Measurements from ENCODE around the gene CAMTA1. TPM values are rescaled to one million over a fixed set of nuclear protein-coding genes. Genes with fewer than 3 reads are reported as not detected.

CAMTA1 gene
- total and polyA plus RNA-seq, 4 donors: 18.0 to 93.5 (median 35.8) TPM

GRCh38 chr1:7171574-7171973 is 386.3 kb downstream of the CAMTA1 start (continued):
- TF ChIP-seq REST (IDR thresholded peaks at IDR 0.05) (no peak), JUND (IDR thresholded peaks at IDR 0.05) (no peak)

GRCh38 chr1:7172804-7173203 is 387.6 kb downstream of the CAMTA1 start:
- Histone ChIP-seq H3K27ac (ENCODE audit: low read depth in 1 of 2, low read length in 2 of 2) (no peak overlapping the region), H3K4me3 (ENCODE audit: low read depth in 1 of 3, low read length in 3 of 3) (no peak overlapping the region), H3K9me3 (ENCODE audit: control insufficient read depth in 4 of 4, low read length in 3 of 4) (no peaks in the 10 kb centered on the region), H3K36me3 (ENCODE audit: control insufficient read depth in 4 of 4, insufficient read depth in 3 of 4, low read depth in 1 of 4, low read length in 3 of 4) (no peaks in the 10 kb centered on the region), H3K4me1 (ENCODE audit: control insufficient read depth in 4 of 4, insufficient read depth in 4 of 4, low read length in 3 of 4) (peaks cover 0 to 8% (median 0%) of the 10 kb centered on the region in 4 donors), H3K9ac (ENCODE audit: low read depth in 1 of 2, low read length in 2 of 2) (no peak overlapping the region), H3K27me3 (ENCODE audit: control insufficient read depth in 4 of 4, insufficient read depth in 4 of 4, low read length in 3 of 4) (no peaks in the 10 kb centered on the region)
- WGBS: 80% methylated on average over 14 of the region's 14 CpGs
- no peak for TF ChIP-seq YY1 (IDR thresholded peaks at IDR 0.05)
- DNase-seq (ENCODE audit: low spot score): no peak

GRCh38 chr1:7174561-7174960 is 389.3 kb downstream of the CAMTA1 start:
- no peaks in the 10 kb centered on the region for H3K36me3 ChIP-seq (ENCODE audit: control insufficient read depth in 4 of 4, insufficient read depth in 3 of 4, low read depth in 1 of 4, low read length in 3 of 4)
- WGBS: 87% methylated on average over 12 of the region's 12 CpGs
- H3K9ac ChIP-seq (ENCODE audit: low read depth in 1 of 2, low read length in 2 of 2): no peak overlapping the region
- TF ChIP-seq RAD21 (IDR thresholded peaks at IDR 0.05): no peak
- no peak for TF ChIP-seq GABPA (IDR thresholded peaks at IDR 0.05 in 1 of 2, conservative IDR thresholded peaks at IDR 0.05 in 1 of 2)
- no peak for TF ChIP-seq HNF4A (conservative IDR thresholded peaks at IDR 0.05)
- TF ChIP-seq JUND (IDR thresholded peaks at IDR 0.05): no peak
- TF ChIP-seq CTCF (IDR thresholded peaks at IDR 0.05; ENCODE audit: low read depth, low read length, missing input control): no peak
- no peak overlapping the region for H3K27ac ChIP-seq (ENCODE audit: low read depth in 1 of 2, low read length in 2 of 2)
- DNase-seq (ENCODE audit: low spot score): no peak
- no peaks in the 10 kb centered on the region for H3K9me3 ChIP-seq (ENCODE audit: control insufficient read depth in 4 of 4, low read length in 3 of 4)
- H3K27me3 ChIP-seq (ENCODE audit: control insufficient read depth in 4 of 4, insufficient read depth in 4 of 4, low read length in 3 of 4): no peaks in the 10 kb centered on the region
- no peak overlapping the region for H3K4me3 ChIP-seq (ENCODE audit: low read depth in 1 of 3, low read length in 3 of 3)
- H3K4me1 ChIP-seq (ENCODE audit: control insufficient read depth in 4 of 4, insufficient read depth in 4 of 4, low read length in 3 of 4): peaks cover 0 to 8% (median 0%) of the 10 kb centered on the region in 4 donors

- H3K27ac ChIP-seq (ENCODE audit: low read depth in 1 of 2, low read length in 2 of 2): no peak overlapping the region
- no peaks in the 10 kb centered on the region for H3K27me3 ChIP-seq (ENCODE audit: control insufficient read depth in 4 of 4, insufficient read depth in 4 of 4, low read length in 3 of 4)
- 87% methylated on average over 15 of the region's 15 CpGs for WGBS
- no peak for DNase-seq (ENCODE audit: low spot score)
- no peak overlapping the region for H3K4me3 ChIP-seq (ENCODE audit: low read depth in 1 of 3, low read length in 3 of 3)
- H3K9me3 ChIP-seq (ENCODE audit: control insufficient read depth in 4 of 4, low read length in 3 of 4): no peaks in the 10 kb centered on the region
- H3K9ac ChIP-seq (ENCODE audit: low read depth in 1 of 2, low read length in 2 of 2): no peak overlapping the region
- H3K36me3 ChIP-seq (ENCODE audit: control insufficient read depth in 4 of 4, insufficient read depth in 3 of 4, low read depth in 1 of 4, low read length in 3 of 4): no peaks in the 10 kb centered on the region
- peaks cover 0 to 8% (median 0%) of the 10 kb centered on the region in 4 donors for H3K4me1 ChIP-seq (ENCODE audit: control insufficient read depth in 4 of 4, insufficient read depth in 4 of 4, low read length in 3 of 4)
- no peak for TF ChIP-seq EGR1 (IDR thresholded peaks at IDR 0.05; ENCODE audit: low read depth in 2 of 2)
- no peak for TF ChIP-seq YY1 (IDR thresholded peaks at IDR 0.05)
- no peak for TF ChIP-seq CTCF (IDR thresholded peaks at IDR 0.05; ENCODE audit: low read depth, low read length, missing input control)
- TF ChIP-seq SP1 (IDR thresholded peaks at IDR 0.05): no peak
- TF ChIP-seq TAF1 (conservative IDR thresholded peaks at IDR 0.05): no peak
- no peak for TF ChIP-seq REST (IDR thresholded peaks at IDR 0.05)
- no peak for TF ChIP-seq NR2F2 (IDR thresholded peaks at IDR 0.05)
Observed at GRCh38 chr1:7174980-7175906, 390.0 kb downstream of the CAMTA1 start.

Data from liver (tissue), 9 donors.